RWPE2 (cell line): Measurements from ENCODE around the gene ZNF547.

Experiments used
- ATAC-seq: fragments of 200-7000 bp; cut with Tn5 transposase; 3 replicates; pipeline ENCODE4 v1.9.1; 2021; ENCODE audit warnings: low read depth
- DNase-seq: peaks from one replicate; pipeline ENCODE4 v3.0.0-alpha.2; 2020; ENCODE audit warnings: low spot score
- H3K27ac ChIP-seq: fragments of 450-650 bp; 2 replicates; pipeline ENCODE4 v1.5.1; 2017; ENCODE audit warnings: mild to moderate bottlenecking; ENCODE audit not compliant: poor library complexity, severe bottlenecking
- H3K27me3 ChIP-seq: fragments of 250-450 bp; sonication (Bioruptor Pico); 2 replicates; pipeline ENCODE4 v1.5.1; 2021; ENCODE audit warnings: mild to moderate bottlenecking, moderate library complexity; ENCODE audit not compliant: insufficient read depth, poor library complexity, severe bottlenecking
- H3K36me3 ChIP-seq: fragments of 250-450 bp; sonication (Bioruptor Pico); 2 replicates; pipeline ENCODE4 v1.5.1; 2020; ENCODE audit warnings: low read depth, mild to moderate bottlenecking, moderate library complexity
- H3K4me1 ChIP-seq: fragments of 250-450 bp; sonication (Bioruptor Pico); 2 replicates; pipeline ENCODE4 v1.5.1; 2021; ENCODE audit warnings: mild to moderate bottlenecking, moderate library complexity; ENCODE audit not compliant: insufficient read depth, poor library complexity, severe bottlenecking
- H3K4me3 ChIP-seq: fragments of 250-450 bp; sonication (Bioruptor Pico); 2 replicates; pipeline ENCODE4 v1.5.1; 2021; ENCODE audit warnings: mild to moderate bottlenecking, moderate library complexity; ENCODE audit not compliant: severe bottlenecking
- H3K9me3 ChIP-seq: fragments of 250-450 bp; sonication (Bioruptor Pico); 2 replicates; pipeline ENCODE4 v1.5.1; 2021; ENCODE audit warnings: mild to moderate bottlenecking, moderate library complexity; ENCODE audit not compliant: severe bottlenecking
- TF ChIP-seq, protein P1 (sequence below): fragments of 450-650 bp; IDR thresholded peaks from one replicate; pipeline ENCODE4 v1.5.1; 2017; ENCODE audit warnings: mild to moderate bottlenecking, moderate library complexity; ENCODE audit not compliant: poor library complexity, severe bottlenecking

ZNF547 gene

DNA sequence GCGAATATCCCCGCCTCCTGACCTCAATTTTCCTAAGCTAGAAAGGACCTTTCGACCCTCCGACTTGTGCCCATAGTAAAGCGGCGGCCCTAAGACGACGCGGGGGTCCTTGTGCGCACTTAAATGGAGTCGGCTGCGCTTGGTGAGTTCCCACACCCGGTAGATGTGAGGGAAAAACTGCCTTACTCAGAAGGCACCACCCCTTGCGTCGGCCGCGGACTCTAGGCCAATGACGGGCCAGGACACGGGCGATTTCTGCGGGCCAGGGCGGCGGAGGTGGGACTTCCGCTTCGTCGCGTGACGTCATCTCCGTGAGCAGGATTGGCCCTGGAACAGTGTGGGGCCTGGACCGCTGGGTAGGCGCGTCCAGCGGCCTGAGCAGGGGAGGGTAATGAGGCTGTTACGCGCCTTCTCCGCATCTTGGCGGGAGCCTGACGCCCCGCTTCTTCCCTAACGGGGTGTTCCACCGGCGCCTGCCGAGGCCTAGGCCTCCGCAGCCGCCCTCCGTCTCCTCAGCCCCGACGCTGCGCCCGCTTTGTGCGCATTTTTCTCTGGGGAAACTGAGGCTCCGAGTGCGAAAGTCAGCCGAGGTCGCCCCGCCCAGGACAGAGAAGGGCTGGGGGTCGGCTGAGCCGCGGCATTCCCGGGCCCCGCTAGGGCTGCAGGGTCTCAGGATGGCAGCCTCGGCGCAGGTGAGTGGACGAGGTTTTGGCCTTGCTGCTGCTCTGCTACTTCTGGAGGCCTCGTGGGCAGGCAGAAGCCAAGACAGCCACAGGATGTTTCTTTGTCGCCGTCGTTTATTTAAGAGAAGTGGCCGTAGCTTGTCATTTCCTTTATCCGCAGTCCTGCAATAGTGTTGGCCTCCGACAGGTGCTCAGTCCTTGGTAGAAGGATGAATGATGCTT, 42.9 kb upstream of the ZNF547 start, which contains the start of gene ZNF543:
Gene ZNF543, plus strand, starts transcription at position 293 of the 905 bp plus-strand sequence. Its CDS starts 382 bp downstream, at position 675.
- H3K27ac ChIP-seq, result peak within 1 kb of the TSS; percentile 6
- H3K4me1 ChIP-seq, result peaks cover 5% of the 10 kb centered on the region
- H3K36me3 ChIP-seq, result peaks cover 20% of the 10 kb centered on the region
- H3K27me3 ChIP-seq, result no peaks in the 10 kb centered on the region
- ATAC-seq (peak; percentile 99), DNase-seq (peak; percentile 95)
- H3K4me3 ChIP-seq, result peak within 1 kb of the TSS; percentile 82
- TF ChIP-seq, protein P1, sequence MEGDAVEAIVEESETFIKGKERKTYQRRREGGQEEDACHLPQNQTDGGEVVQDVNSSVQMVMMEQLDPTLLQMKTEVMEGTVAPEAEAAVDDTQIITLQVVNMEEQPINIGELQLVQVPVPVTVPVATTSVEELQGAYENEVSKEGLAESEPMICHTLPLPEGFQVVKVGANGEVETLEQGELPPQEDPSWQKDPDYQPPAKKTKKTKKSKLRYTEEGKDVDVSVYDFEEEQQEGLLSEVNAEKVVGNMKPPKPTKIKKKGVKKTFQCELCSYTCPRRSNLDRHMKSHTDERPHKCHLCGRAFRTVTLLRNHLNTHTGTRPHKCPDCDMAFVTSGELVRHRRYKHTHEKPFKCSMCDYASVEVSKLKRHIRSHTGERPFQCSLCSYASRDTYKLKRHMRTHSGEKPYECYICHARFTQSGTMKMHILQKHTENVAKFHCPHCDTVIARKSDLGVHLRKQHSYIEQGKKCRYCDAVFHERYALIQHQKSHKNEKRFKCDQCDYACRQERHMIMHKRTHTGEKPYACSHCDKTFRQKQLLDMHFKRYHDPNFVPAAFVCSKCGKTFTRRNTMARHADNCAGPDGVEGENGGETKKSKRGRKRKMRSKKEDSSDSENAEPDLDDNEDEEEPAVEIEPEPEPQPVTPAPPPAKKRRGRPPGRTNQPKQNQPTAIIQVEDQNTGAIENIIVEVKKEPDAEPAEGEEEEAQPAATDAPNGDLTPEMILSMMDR, result no peak
- H3K9me3 ChIP-seq, result no peaks in the 10 kb centered on the region

DNA sequence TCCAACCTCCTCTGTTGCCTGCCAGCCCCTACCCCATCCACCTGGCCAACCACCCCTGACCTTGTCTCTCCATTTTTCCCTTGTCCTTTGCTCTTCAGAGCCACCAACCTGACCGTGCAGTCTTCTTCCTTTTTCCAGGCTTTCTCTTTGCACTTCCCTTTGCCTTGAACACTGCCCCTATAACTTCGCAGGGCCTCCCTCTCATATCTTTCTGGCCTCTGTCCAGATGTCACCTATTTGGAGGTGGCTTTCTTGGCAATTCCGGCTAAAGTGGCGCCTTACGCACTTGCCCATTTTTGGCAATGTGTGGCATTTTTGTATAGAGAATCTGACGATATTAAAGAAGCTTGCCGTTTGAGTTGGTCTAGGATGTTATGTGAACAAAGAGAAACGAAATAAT, 42.2 kb upstream of the ZNF547 start:
- H3K4me1 ChIP-seq, result peaks cover 5% of the 10 kb centered on the region
- no peak for DNase-seq
- no peak for ATAC-seq
- H3K27ac ChIP-seq, result no peak overlapping the region
- peaks cover 27% of the 10 kb centered on the region for H3K36me3 ChIP-seq
- TF ChIP-seq, protein P1, result no peak
- H3K27me3 ChIP-seq, result no peaks in the 10 kb centered on the region
- peak overlapping the region; percentile 82 for H3K4me3 ChIP-seq
- no peaks in the 10 kb centered on the region for H3K9me3 ChIP-seq

DNA sequence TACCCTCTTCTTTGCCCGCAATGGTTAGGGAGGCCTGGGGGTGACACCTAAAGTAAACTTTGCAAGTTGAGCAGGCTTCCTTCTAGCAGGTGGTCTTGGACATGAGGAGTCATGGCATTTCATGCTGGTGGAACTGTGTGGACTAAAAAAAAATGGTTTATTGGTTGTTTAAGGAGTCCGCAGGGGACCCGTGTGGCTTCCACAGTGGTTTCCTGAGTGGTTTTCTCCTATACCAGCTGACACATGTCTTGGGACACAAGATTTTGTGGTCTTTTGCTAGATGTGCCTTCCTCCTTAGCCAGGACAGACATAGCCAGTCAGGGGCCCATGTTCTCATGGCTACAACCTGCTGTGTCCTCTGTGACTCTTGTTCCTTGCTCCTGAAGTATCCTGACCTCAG, 41.6 kb upstream of the ZNF547 start:
- no peak for DNase-seq
- no peaks in the 10 kb centered on the region for H3K9me3 ChIP-seq

DNA sequence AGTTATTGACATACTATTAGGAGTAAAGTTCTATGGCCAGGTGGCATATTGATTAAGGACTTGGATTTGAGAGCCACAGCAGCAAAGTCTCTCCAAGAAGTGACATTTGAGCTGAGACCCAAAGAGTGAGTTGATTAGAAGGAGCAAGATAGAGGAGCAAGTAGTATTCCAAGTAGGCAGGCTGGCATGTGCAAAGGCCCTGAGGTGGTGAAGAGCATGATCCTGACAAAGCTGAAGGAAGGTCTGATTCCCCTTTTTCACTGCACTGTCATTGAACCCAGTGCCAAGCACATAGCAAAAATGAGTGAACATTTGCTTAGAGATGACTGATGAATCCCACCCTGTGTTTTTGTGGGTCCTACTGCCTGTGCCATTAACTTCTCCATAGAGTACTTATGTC, 38.4 kb upstream of the ZNF547 start:
- Histone ChIP-seq H3K36me3 (peaks cover 58% of the 10 kb centered on the region), H3K27ac (no peak overlapping the region), H3K27me3 (no peaks in the 10 kb centered on the region), H3K9me3 (no peaks in the 10 kb centered on the region), H3K4me1 (peaks cover 5% of the 10 kb centered on the region), H3K4me3 (no peak overlapping the region)
- TF ChIP-seq, protein P1, result no peak
- no peak for ATAC-seq
- no peak for DNase-seq

More for the DNA sequence above, 41.6 kb upstream of the ZNF547 start:
- no peak for ATAC-seq
- peaks cover 5% of the 10 kb centered on the region for H3K4me1 ChIP-seq
- H3K27ac ChIP-seq, result no peak overlapping the region
- H3K36me3 ChIP-seq, result peaks cover 32% of the 10 kb centered on the region
- no peaks in the 10 kb centered on the region for H3K27me3 ChIP-seq
- TF ChIP-seq, protein P1, result no peak
- H3K4me3 ChIP-seq, result peak overlapping the region; percentile 82

DNA sequence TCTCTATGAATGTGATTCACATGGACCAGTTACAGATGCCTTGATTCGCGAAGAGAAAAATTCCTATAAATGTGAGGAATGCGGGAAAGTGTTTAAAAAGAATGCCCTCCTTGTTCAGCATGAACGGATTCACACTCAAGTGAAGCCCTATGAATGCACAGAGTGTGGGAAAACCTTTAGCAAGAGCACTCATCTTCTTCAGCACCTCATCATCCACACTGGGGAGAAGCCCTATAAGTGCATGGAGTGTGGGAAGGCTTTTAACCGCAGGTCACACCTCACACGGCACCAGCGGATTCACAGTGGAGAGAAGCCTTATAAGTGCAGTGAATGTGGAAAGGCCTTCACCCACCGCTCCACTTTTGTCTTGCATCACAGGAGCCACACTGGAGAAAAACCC, 35.4 kb upstream of the ZNF547 start:
- DNase-seq (no peak), ATAC-seq (no peak)
- Histone ChIP-seq H3K4me1 (no peaks in the 10 kb centered on the region), H3K4me3 (no peak overlapping the region), H3K27me3 (no peaks in the 10 kb centered on the region), H3K36me3 (peaks cover 64% of the 10 kb centered on the region), H3K9me3 (no peaks in the 10 kb centered on the region), H3K27ac (no peak overlapping the region)
- TF ChIP-seq, protein P1, result no peak
